Measurements from ENCODE around the gene SLCO2A1.

SLCO2A1 gene

GRCh38 chr3:133945381-133946095, 84.2 kb downstream of the SLCO2A1 start:
- peak; percentile 7 for DNase-seq

GRCh38 chr3:133944641-133945380, 84.9 kb downstream of the SLCO2A1 start:
- peak; percentile 63 for DNase-seq

- DNase-seq = no peak
These were observed 85.5 kb downstream of the SLCO2A1 start for GRCh38 chr3:133944181-133944580.

- DNase-seq = peak; percentile 40
These were observed 86.0 kb downstream of the SLCO2A1 start for GRCh38 chr3:133943639-133944141.

GRCh38 chr3:133943031-133943535, 86.6 kb downstream of the SLCO2A1 start:
- DNase-seq = no peak

GRCh38 chr3:133941415-133941821, 88.3 kb downstream of the SLCO2A1 start:
- DNase-seq = no peak

- DNase-seq = no peak
These were observed 89.2 kb downstream of the SLCO2A1 start for GRCh38 chr3:133940536-133940935.

- DNase-seq = no peak
These were observed 90.3 kb downstream of the SLCO2A1 start for GRCh38 chr3:133939463-133939835.

- no peak for DNase-seq
These were observed 90.8 kb downstream of the SLCO2A1 start for GRCh38 chr3:133938770-133939462.

GRCh38 chr3:133937756-133938601, 91.7 kb downstream of the SLCO2A1 start:
- no peak for DNase-seq

GRCh38 chr3:133937061-133937686, 92.6 kb downstream of the SLCO2A1 start:
- no peak for DNase-seq

GRCh38 chr3:133935843-133936769, 93.6 kb downstream of the SLCO2A1 start:
- DNase-seq = no peak

GRCh38 chr3:133934996-133935842, 94.5 kb downstream of the SLCO2A1 start:
- no peak for DNase-seq

GRCh38 chr3:133934073-133934970, 95.4 kb downstream of the SLCO2A1 start:
- no peak for DNase-seq

- DNase-seq = no peak
These were observed 96.4 kb downstream of the SLCO2A1 start for GRCh38 chr3:133933097-133934024.

- DNase-seq = no peak
These were observed 97.7 kb downstream of the SLCO2A1 start for GRCh38 chr3:133932009-133932408.

- no peak for DNase-seq
These were observed 98.6 kb downstream of the SLCO2A1 start for GRCh38 chr3:133931084-133931483.

All from T1000 (cell line).